ENCODE measurements around the gene RBCK1.

RBCK1 gene

GRCh38 chr20:481167-481566 lies 73.1 kb downstream of the RBCK1 start:
- H3K4me1 Mint-ChIP-seq (ENCODE audit: low read depth) = peaks cover 2% of the 10 kb centered on the region
- no peak overlapping the region for H3K27ac Mint-ChIP-seq
- no peaks in the 10 kb centered on the region for H3K27me3 Mint-ChIP-seq (ENCODE audit: low read depth)
- no peak overlapping the region for H3K4me3 Mint-ChIP-seq
- no peak for DNase-seq (ENCODE audit: low spot score)
- H3K9me3 Mint-ChIP-seq = no peaks in the 10 kb centered on the region
- peaks cover 61% of the 10 kb centered on the region for H3K36me3 Mint-ChIP-seq (ENCODE audit: low read depth)

Data from T-helper 2 cell treated with Interferon-gamma antibody and Interleukin-4, amounts not matched to agents 5 μg/mL and 100 μg/mL, for 36 hours (primary cell).